CD14-positive monocyte (primary cell): Measurements from ENCODE around the gene SDK1. TPM values are rescaled to one million over a fixed set of nuclear protein-coding genes. Genes with fewer than 3 reads are reported as not detected.

Source experiments
- DNase-seq, 3 donors: peaks; one replicate each; pipeline ENCODE4 v3.0.0-alpha.2; 2011 to 2022
- H2AFZ ChIP-seq: 2 replicates; pipeline ENCODE4 v1.6.0; 2012; ENCODE audit warnings: mild to moderate bottlenecking, low read depth, low read length, inconsistent platforms; ENCODE audit not compliant: insufficient read depth, poor library complexity, severe bottlenecking
- H3K27ac ChIP-seq, 2 donors: 1 replicate in 1 of 2; 2 replicates in 1 of 2; pipeline ENCODE4 v1.5.1; 2012 to 2013; ENCODE audit warnings: low read length in 2 of 2, control low read depth in 1 of 2, inconsistent platforms in 1 of 2, low read depth in 1 of 2, mild to moderate bottlenecking in 1 of 2
- H3K27me3 ChIP-seq, 2 donors: one replicate each; pipeline versions ENCODE4 v1.6.0 to v1.6.1; 2011 to 2013; ENCODE audit warnings: low read length in 2 of 2; ENCODE audit not compliant: control insufficient read depth in 2 of 2, insufficient read depth in 2 of 2
- H3K36me3 ChIP-seq, 2 donors: replicated peaks in 1 of 2; 1 replicate in 1 of 2; 2 replicates in 1 of 2; pipeline versions ENCODE4 v1.5.1 to v1.6.1; 2012 to 2013; ENCODE audit warnings: low read length in 2 of 2, control low read depth in 1 of 2, inconsistent platforms in 1 of 2, mild to moderate bottlenecking in 1 of 2; ENCODE audit not compliant: insufficient read depth in 2 of 2, control insufficient read depth in 1 of 2
- H3K4me1 ChIP-seq, 2 donors: 1 replicate in 1 of 2; 2 replicates in 1 of 2; pipeline versions ENCODE4 v1.5.1 to v1.6.1; 2012 to 2013; ENCODE audit warnings: low read length in 2 of 2, control low read depth in 1 of 2, inconsistent platforms in 1 of 2, mild to moderate bottlenecking in 1 of 2, moderate library complexity in 1 of 2; ENCODE audit not compliant: insufficient read depth in 2 of 2, control insufficient read depth in 1 of 2
- H3K4me2 ChIP-seq: replicated peaks from 2 replicates; pipeline ENCODE3; 2012; ENCODE audit warnings: low read length, moderate library complexity, mild to moderate bottlenecking; ENCODE audit not compliant: poor library complexity, severe bottlenecking; ENCODE audit errors: extremely low read depth
- H3K4me3 ChIP-seq, 3 experiments: fragments of 200-600 bp in 1 of 3; sonication (generic) in 1 of 3; replicated peaks in 1 of 3; 1 replicate in 2 of 3; 2 replicates in 1 of 3; pipeline ENCODE4 v1.5.1; 2011 to 2013; ENCODE audit warnings: low read length in 3 of 3, mild to moderate bottlenecking in 3 of 3, control low read depth in 2 of 3, low read depth in 2 of 3, inconsistent platforms in 1 of 3, moderate library complexity in 1 of 3
- H3K79me2 ChIP-seq: 2 replicates; pipeline ENCODE4 v1.6.0; 2012; ENCODE audit warnings: mild to moderate bottlenecking, control low read depth, inconsistent platforms, low read length, moderate library complexity; ENCODE audit not compliant: insufficient read depth
- H3K9ac ChIP-seq: 2 replicates; pipeline ENCODE4 v1.6.0; 2017; ENCODE audit warnings: low read length, mild to moderate bottlenecking; ENCODE audit not compliant: insufficient read depth, poor library complexity, severe bottlenecking
- H3K9me3 ChIP-seq, 2 donors: replicated peaks in 1 of 2; 1 replicate in 1 of 2; 2 replicates in 1 of 2; pipeline versions ENCODE4 v1.5.1 to v1.6.1; 2012 to 2013; ENCODE audit warnings: low read length in 2 of 2, control low read depth in 1 of 2; ENCODE audit not compliant: control insufficient read depth in 1 of 2, insufficient read depth in 1 of 2
- H4K20me1 ChIP-seq: 2 replicates; pipeline ENCODE4 v1.6.0; 2012; ENCODE audit warnings: mild to moderate bottlenecking, low read length, control low read depth, moderate library complexity; ENCODE audit not compliant: insufficient read depth
- H3K27ac Mint-ChIP-seq, 7 donors: one replicate each; pipeline ENCODE4 v1.8.0; 2020; ENCODE audit warnings: mild to moderate bottlenecking in 7 of 7, mixed read lengths in 7 of 7, moderate library complexity in 6 of 7, inconsistent platforms in 2 of 7
- H3K27me3 Mint-ChIP-seq, 3 donors: one replicate each; pipeline ENCODE4 v1.8.0; 2021 to 2022; ENCODE audit warnings: low read depth in 3 of 3, mild to moderate bottlenecking in 3 of 3, mixed read lengths in 3 of 3, moderate library complexity in 3 of 3, inconsistent platforms in 1 of 3
- H3K36me3 Mint-ChIP-seq, 2 donors: one replicate each; pipeline ENCODE4 v1.8.0; 2020; ENCODE audit warnings: mixed read lengths in 2 of 2, inconsistent platforms in 1 of 2, mild to moderate bottlenecking in 1 of 2
- H3K4me1 Mint-ChIP-seq: one replicate; pipeline ENCODE4 v1.8.0; 2020; ENCODE audit warnings: mild to moderate bottlenecking, mixed read lengths
- H3K4me3 Mint-ChIP-seq, 2 donors: one replicate each; pipeline ENCODE4 v1.8.0; 2020; ENCODE audit warnings: mild to moderate bottlenecking in 2 of 2, mixed read lengths in 2 of 2, moderate library complexity in 1 of 2
- H3K9me3 Mint-ChIP-seq, 7 donors: one replicate each; pipeline ENCODE4 v1.8.0; 2020 to 2022; ENCODE audit warnings: mixed read lengths in 7 of 7, mild to moderate bottlenecking in 6 of 7, moderate library complexity in 6 of 7, inconsistent platforms in 2 of 7
- WGBS: methylation state at CpG from one replicate; pipeline ENCODE4 v1.1.5; 2013; ENCODE audit warnings: missing lambda C conversion rate; ENCODE audit not compliant: insufficient coverage; 5-methylcytosine and 5-hydroxymethylcytosine counted together
- intact Hi-C, 2 donors: fragments of 100-400 bp; cut with micrococcal nuclease; formaldehyde crosslinking; loops; one replicate each; pipeline versions ENCODE4 v1.15.0 to v1.15.1; 2023
- polyA plus RNA-seq, 3 donors: library from polyadenylated mRNA; depleted of rRNA in 1 of 3; unstranded in 2 of 3; stranded (reverse) in 1 of 3; fragments of 300-500 nt in 2 of 3; fragments of >200 nt in 1 of 3; fragmentation: Illumina TruSeq in 2 of 3; gene quantifications; 1 replicate in 2 of 3; 2 replicates in 1 of 3; pipeline ENCODE4 v1.2.3, GENCODE V29; 2012 to 2021
- TF ChIP-seq, protein P1 (sequence below): fragments of 200-600 bp; IDR thresholded peaks from one replicate; pipeline ENCODE4 v1.8.0; 2022; ENCODE audit warnings: antibody characterized with exemption, mild to moderate bottlenecking

SDK1 gene
- polyA plus RNA-seq, 3 donors = 0.01 TPM; not detected in 2

DNA sequence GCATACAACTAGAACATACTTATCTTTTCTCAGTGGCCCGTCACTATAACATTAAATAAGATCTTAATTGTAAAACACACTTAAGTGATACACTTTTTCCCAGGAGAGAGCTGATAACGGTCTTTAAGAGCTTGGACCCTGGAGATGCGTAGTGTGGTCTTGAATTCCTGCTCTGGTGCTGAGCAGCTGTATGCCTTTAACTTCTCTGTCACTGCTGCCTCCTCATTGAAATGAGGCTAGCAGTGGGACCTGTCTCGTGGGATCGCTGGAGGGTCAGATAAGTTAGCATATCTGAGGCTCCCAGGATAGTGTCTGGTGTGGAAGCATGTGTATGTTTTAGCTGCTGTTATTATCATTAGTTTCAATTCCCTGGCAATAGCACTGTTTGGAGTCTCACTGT, 194.9 kb downstream of the SDK1 start:
- no peaks in the 10 kb centered on the region for H3K4me1 Mint-ChIP-seq
- H3K27ac Mint-ChIP-seq = no peak overlapping the region
- H3K9ac ChIP-seq = no peak overlapping the region
- H3K9me3 Mint-ChIP-seq = peaks cover 0 to 13% (median 6%) of the 10 kb centered on the region in 7 donors
- DNase-seq = no peak
- WGBS = 90% methylated on average over 4 of the region's 5 CpGs
- TF ChIP-seq, protein P1, sequence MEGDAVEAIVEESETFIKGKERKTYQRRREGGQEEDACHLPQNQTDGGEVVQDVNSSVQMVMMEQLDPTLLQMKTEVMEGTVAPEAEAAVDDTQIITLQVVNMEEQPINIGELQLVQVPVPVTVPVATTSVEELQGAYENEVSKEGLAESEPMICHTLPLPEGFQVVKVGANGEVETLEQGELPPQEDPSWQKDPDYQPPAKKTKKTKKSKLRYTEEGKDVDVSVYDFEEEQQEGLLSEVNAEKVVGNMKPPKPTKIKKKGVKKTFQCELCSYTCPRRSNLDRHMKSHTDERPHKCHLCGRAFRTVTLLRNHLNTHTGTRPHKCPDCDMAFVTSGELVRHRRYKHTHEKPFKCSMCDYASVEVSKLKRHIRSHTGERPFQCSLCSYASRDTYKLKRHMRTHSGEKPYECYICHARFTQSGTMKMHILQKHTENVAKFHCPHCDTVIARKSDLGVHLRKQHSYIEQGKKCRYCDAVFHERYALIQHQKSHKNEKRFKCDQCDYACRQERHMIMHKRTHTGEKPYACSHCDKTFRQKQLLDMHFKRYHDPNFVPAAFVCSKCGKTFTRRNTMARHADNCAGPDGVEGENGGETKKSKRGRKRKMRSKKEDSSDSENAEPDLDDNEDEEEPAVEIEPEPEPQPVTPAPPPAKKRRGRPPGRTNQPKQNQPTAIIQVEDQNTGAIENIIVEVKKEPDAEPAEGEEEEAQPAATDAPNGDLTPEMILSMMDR = no peak
- H3K4me1 ChIP-seq = no peaks in the 10 kb centered on the region
- no peak overlapping the region for H3K27ac ChIP-seq
- H3K27me3 ChIP-seq = no peaks in the 10 kb centered on the region
- intact Hi-C loops = no loop called here
- H3K79me2 ChIP-seq = no peaks in the 10 kb centered on the region
- no peak overlapping the region for H3K4me2 ChIP-seq
- H4K20me1 ChIP-seq = no peaks in the 10 kb centered on the region
- no peaks in the 10 kb centered on the region for H3K36me3 ChIP-seq
- H3K36me3 Mint-ChIP-seq = no peaks in the 10 kb centered on the region
- no peak overlapping the region for H3K4me3 Mint-ChIP-seq
- H3K4me3 ChIP-seq = no peak overlapping the region
- H3K27me3 Mint-ChIP-seq = peaks cover 0 to 1% (median 0%) of the 10 kb centered on the region in 3 donors
- H3K9me3 ChIP-seq = peaks cover 0 to 6% of the 10 kb centered on the region in 2 donors
- H2AFZ ChIP-seq = no peak overlapping the region

DNA sequence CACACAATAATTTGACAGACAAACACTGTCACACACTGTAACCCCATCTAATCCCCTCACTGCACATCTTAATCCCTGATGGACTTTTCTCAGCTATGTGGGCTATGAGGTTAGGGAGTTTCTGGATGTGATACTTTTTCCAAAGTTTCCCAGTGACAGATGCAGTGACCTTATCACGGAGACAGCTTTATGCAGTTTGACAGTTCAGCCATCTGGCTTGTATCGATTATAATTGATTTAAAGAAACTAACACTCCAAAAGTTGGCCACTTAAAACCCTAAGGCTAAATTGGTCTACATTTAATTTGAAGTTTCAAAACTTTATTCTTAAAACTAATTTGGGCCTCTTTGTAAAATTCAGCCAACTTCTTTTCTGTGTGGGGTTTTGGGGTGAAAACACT, 196.7 kb downstream of the SDK1 start:
- Histone ChIP-seq H3K27me3 (no peaks in the 10 kb centered on the region), H3K9me3 (peaks cover 0 to 6% of the 10 kb centered on the region in 2 donors), H3K36me3 (no peaks in the 10 kb centered on the region), H4K20me1 (no peaks in the 10 kb centered on the region), H3K79me2 (no peaks in the 10 kb centered on the region), H3K4me2 (no peak overlapping the region), H3K27ac (no peak overlapping the region), H3K9ac (no peak overlapping the region), H2AFZ (no peak overlapping the region), H3K4me1 (no peaks in the 10 kb centered on the region), H3K4me3 (no peak overlapping the region)
- no peaks in the 10 kb centered on the region for H3K4me1 Mint-ChIP-seq
- H3K4me3 Mint-ChIP-seq = no peak overlapping the region
- no peak overlapping the region for H3K27ac Mint-ChIP-seq
- H3K36me3 Mint-ChIP-seq = no peaks in the 10 kb centered on the region
- H3K9me3 Mint-ChIP-seq = peaks cover 0 to 13% (median 9%) of the 10 kb centered on the region in 7 donors
- intact Hi-C loops = no loop called here
- DNase-seq = no peak
- WGBS = no CpG with 5 or more reads among the region's 2 CpGs
- TF ChIP-seq, protein P1 = no peak
- H3K27me3 Mint-ChIP-seq = peaks cover 0 to 3% (median 0%) of the 10 kb centered on the region in 3 donors
